ENCODE data around the gene CCNG1. TPM values are rescaled to one million over a fixed set of nuclear protein-coding genes. Genes with fewer than 3 reads are reported as not detected.

Gene CCNG1
- polyA plus RNA-seq, 1 donor from 2014 or later, result 106 TPM

DNA sequence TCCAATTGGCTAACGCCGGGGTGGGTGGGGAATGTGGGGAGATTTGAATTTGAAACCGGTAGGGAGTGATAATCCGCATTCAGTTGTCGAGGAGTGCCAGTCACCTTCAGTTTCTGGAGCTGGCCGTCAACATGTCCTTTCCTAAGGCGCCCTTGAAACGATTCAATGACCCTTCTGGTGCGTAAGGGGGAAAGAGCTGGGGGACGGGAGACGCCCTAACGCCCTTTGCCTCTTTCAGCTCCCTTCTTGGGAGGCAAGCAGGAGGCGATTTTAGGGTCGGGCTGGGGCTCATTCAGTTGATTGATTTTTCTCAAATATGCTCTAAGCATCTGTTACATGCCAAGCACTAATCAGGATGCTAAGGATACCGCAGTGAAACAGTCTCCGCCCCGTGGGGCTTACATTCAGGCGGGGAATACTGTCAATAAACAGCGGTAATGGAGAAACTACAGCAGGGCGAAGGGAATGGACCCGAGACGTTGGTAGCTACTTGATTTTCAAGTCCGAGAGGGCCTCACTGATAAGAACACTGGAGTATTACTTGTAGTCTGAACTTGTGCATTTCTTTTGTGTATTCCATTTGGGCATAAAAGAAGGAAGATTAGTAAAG is 23.3 kb downstream of the CCNG1 start, which contains the start of gene HMMR:
TSS of gene HMMR (plus strand) at position 71 of the 610 bp plus-strand sequence. CDS start at position 132, 61 bp downstream.
- TF ChIP-seq, protein P1, sequence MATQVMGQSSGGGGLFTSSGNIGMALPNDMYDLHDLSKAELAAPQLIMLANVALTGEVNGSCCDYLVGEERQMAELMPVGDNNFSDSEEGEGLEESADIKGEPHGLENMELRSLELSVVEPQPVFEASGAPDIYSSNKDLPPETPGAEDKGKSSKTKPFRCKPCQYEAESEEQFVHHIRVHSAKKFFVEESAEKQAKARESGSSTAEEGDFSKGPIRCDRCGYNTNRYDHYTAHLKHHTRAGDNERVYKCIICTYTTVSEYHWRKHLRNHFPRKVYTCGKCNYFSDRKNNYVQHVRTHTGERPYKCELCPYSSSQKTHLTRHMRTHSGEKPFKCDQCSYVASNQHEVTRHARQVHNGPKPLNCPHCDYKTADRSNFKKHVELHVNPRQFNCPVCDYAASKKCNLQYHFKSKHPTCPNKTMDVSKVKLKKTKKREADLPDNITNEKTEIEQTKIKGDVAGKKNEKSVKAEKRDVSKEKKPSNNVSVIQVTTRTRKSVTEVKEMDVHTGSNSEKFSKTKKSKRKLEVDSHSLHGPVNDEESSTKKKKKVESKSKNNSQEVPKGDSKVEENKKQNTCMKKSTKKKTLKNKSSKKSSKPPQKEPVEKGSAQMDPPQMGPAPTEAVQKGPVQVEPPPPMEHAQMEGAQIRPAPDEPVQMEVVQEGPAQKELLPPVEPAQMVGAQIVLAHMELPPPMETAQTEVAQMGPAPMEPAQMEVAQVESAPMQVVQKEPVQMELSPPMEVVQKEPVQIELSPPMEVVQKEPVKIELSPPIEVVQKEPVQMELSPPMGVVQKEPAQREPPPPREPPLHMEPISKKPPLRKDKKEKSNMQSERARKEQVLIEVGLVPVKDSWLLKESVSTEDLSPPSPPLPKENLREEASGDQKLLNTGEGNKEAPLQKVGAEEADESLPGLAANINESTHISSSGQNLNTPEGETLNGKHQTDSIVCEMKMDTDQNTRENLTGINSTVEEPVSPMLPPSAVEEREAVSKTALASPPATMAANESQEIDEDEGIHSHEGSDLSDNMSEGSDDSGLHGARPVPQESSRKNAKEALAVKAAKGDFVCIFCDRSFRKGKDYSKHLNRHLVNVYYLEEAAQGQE (IDR thresholded peaks at IDR 0.05; ENCODE audit: borderline replicate concordance), result no peak
- peak; percentile 49 for TF ChIP-seq MXI1 (conservative IDR thresholded peaks at IDR 0.05; ENCODE audit: poor library complexity, severe bottlenecking)
- H4K20me1 ChIP-seq (ENCODE audit: insufficient read depth), result no peaks in the 10 kb centered on the region
- peak within 1 kb of the TSS; percentile 85 for H2AFZ ChIP-seq (ENCODE audit: low read depth, low read length)
- peak within 1 kb of the TSS; percentile 82 for H3K9ac ChIP-seq (ENCODE audit: low read length)
- no peaks in the 10 kb centered on the region for H3K9me3 ChIP-seq (ENCODE audit: low read length)
- H3K79me2 ChIP-seq (replicated peaks; ENCODE audit: insufficient read depth, low read length), result peaks cover 20% of the 10 kb centered on the region
- H3K27ac ChIP-seq (ENCODE audit: low read length), result peak within 1 kb of the TSS; percentile 87
- H3K9me2 ChIP-seq (ENCODE audit: insufficient read depth, low read length), result no peaks in the 10 kb centered on the region
- H3K27me3 ChIP-seq (ENCODE audit: insufficient read depth, low read depth, low read length), result no peaks in the 10 kb centered on the region
- no peaks in the 10 kb centered on the region for H3K36me3 ChIP-seq (ENCODE audit: insufficient read depth, low read length)
- H3F3A ChIP-seq (ENCODE audit: insufficient read depth, low read length, poor library complexity, severe bottlenecking), result peaks cover 3% of the 10 kb centered on the region
- H3K4me3 ChIP-seq (ENCODE audit: low read length), result peak within 1 kb of the TSS; percentile 76
- H3K4me2 ChIP-seq (ENCODE audit: low read length), result peak within 1 kb of the TSS; percentile 90

GRCh38 chr5:163463063-163463435 is 25.7 kb downstream of the CCNG1 start:
- H3K79me2 ChIP-seq (replicated peaks; ENCODE audit: insufficient read depth, low read length), result peaks cover 8% of the 10 kb centered on the region
- no peak for TF ChIP-seq TAF1 (IDR thresholded peaks at IDR 0.05; ENCODE audit: low read depth)
- no peak for TF ChIP-seq POLR2AphosphoS5 (IDR thresholded peaks at IDR 0.05)
- no peak for TF ChIP-seq EP300 (conservative IDR thresholded peaks at IDR 0.05; ENCODE audit: poor library complexity, severe bottlenecking)
- TF ChIP-seq EZH2 (IDR thresholded peaks at IDR 0.05; ENCODE audit: borderline replicate concordance, insufficient read depth, low read length, poor library complexity, severe bottlenecking), result no peak
- TF ChIP-seq SMC3 (conservative IDR thresholded peaks at IDR 0.05; ENCODE audit: poor library complexity), result no peak
- TF ChIP-seq MXI1 (conservative IDR thresholded peaks at IDR 0.05; ENCODE audit: poor library complexity, severe bottlenecking), result no peak
- TF ChIP-seq, protein P1 (IDR thresholded peaks at IDR 0.05; ENCODE audit: borderline replicate concordance), result no peak
- TF ChIP-seq RAD21 (conservative IDR thresholded peaks at IDR 0.05), result no peak
- no peak for TF ChIP-seq CTCF (IDR thresholded peaks at IDR 0.05; ENCODE audit: poor library complexity, severe bottlenecking)
- no peak overlapping the region for H3K4me3 ChIP-seq (ENCODE audit: low read length)
- no peaks in the 10 kb centered on the region for H3K36me3 ChIP-seq (ENCODE audit: insufficient read depth, low read length)
- no peak overlapping the region for H3K27ac ChIP-seq (ENCODE audit: low read length)
- H4K20me1 ChIP-seq (ENCODE audit: insufficient read depth), result no peaks in the 10 kb centered on the region
- no peak overlapping the region for H3K4me2 ChIP-seq (ENCODE audit: low read length)
- no peaks in the 10 kb centered on the region for H3K9me3 ChIP-seq (ENCODE audit: low read length)
- peaks cover 3% of the 10 kb centered on the region for H3F3A ChIP-seq (ENCODE audit: insufficient read depth, low read length, poor library complexity, severe bottlenecking)
- no peaks in the 10 kb centered on the region for H3K27me3 ChIP-seq (ENCODE audit: insufficient read depth, low read depth, low read length)
- no peak overlapping the region for H2AFZ ChIP-seq (ENCODE audit: low read depth, low read length)
- H3K9ac ChIP-seq (ENCODE audit: low read length), result no peak overlapping the region
- H3K9me2 ChIP-seq (ENCODE audit: insufficient read depth, low read length), result no peaks in the 10 kb centered on the region

Measured in neural cell (in vitro differentiated cells).